Measurements from ENCODE around the gene CNNM2.

- no peak for TF ChIP-seq CTCF (IDR thresholded peaks at IDR 0.05; ENCODE audit: low read depth, low read length, poor library complexity, severe bottlenecking)
- no peak for TF ChIP-seq EZH2phosphoT487 (IDR thresholded peaks at IDR 0.05; ENCODE audit: borderline replicate concordance, low read length)
Observed at GRCh38 chr10:103103989-103104388, 185.9 kb downstream of the CNNM2 start.
